Adrenal gland (tissue), 12 donors: ENCODE data around the gene ANP32E. TPM values are rescaled to one million over a fixed set of nuclear protein-coding genes. Genes with fewer than 3 reads are reported as not detected.
"Not testable (repeated sequence)": the region's sequence is repeated elsewhere in the genome, so short reads cannot be mapped to it uniquely, and the experiment has no call there.

Experiments used
- DNase-seq, 7 donors: peaks; one replicate each; pipeline ENCODE4 v3.0.0-alpha.2; 2019 to 2020
- H3K27ac ChIP-seq, 5 donors: fragments of 200-600 bp; sonication (generic) in 4 of 5; 1 replicate in 3 of 5; 2 replicates in 2 of 5; pipeline versions ENCODE4 v1.5.1 to v1.8.0; 2016 to 2020; ENCODE audit warnings: mild to moderate bottlenecking in 1 of 5
- H3K27me3 ChIP-seq: fragments of 200-600 bp; 2 replicates; pipeline ENCODE4 v1.8.0; 2021
- H3K36me3 ChIP-seq, 2 donors: fragments of 200-600 bp; replicated peaks in 1 of 2; 1 replicate in 1 of 2; 2 replicates in 1 of 2; pipeline versions ENCODE4 v1.5.1 to v1.8.0; 2018 to 2022
- H3K4me1 ChIP-seq, 2 donors: fragments of 200-600 bp; replicated peaks in 1 of 2; 1 replicate in 1 of 2; 2 replicates in 1 of 2; pipeline versions ENCODE4 v1.5.1 to v1.8.0; 2018 to 2021
- H3K4me3 ChIP-seq, 4 donors: fragments of 200-600 bp; sonication (generic) in 3 of 4; one replicate each; pipeline ENCODE4 v1.5.1; 2016 to 2018
- H3K9me3 ChIP-seq, 3 donors: fragments of 200-600 bp; sonication (generic) in 1 of 3; replicated peaks in 1 of 3; 1 replicate in 2 of 3; 2 replicates in 1 of 3; pipeline versions ENCODE4 v1.5.1 to v1.8.0; 2016 to 2021
- POLR2A ChIP-seq, 2 donors: fragments of 450-650 bp; IDR thresholded peaks; one replicate each; pipeline ENCODE4 v1.6.1; 2017; ENCODE audit warnings: antibody characterized with exemption in 2 of 2, mild to moderate bottlenecking in 2 of 2, moderate library complexity in 1 of 2
- WGBS, 4 donors: extraction: QIAGEN DNeasy Blood & Tissue Kit in 2 of 4; methylation state at CpG; one replicate each; pipeline versions ENCODE4 v1.1.5 to v1.1.7; 2013 to 2017; 5-methylcytosine and 5-hydroxymethylcytosine counted together
- intact Hi-C, 2 donors: fragments of 100-400 bp; cut with DNase I; formaldehyde crosslinking; loops; one replicate each; pipeline versions ENCODE4 v1.14.1 to v1.15.0; 2022 to 2023
- polyA plus RNA-seq, 3 donors: library from polyadenylated mRNA; stranded (reverse); fragments of 200-250 nt in 2 of 3; fragments of 350-450 nt in 1 of 3; fragmentation: Illumina TruSeq in 1 of 3; extraction: RNeasy Lipid Tissue Mini Kit (QIAGEN cat#74804) in 1 of 3; gene quantifications; one replicate each; pipeline ENCODE4 v1.2.3, GENCODE V29; 2013 to 2014
- total RNA-seq, 9 donors: library from RNA; depleted of rRNA in 4 of 9; stranded (reverse); fragments of >200 nt in 4 of 9; fragments of 120-200 nt in 1 of 9; fragmentation: NEBNext Ultra II Directional in 1 of 9; extraction: Animal tissue kit (Norgen Biotek cat#: 25700) in 1 of 9; gene quantifications; one replicate each; pipeline versions ENCODE4 v1.1.0 to v1.2.4, GENCODE V29; 2013 to 2023
- TF ChIP-seq, protein P1 (sequence below), 6 experiments: fragments of 450-650 bp in 4 of 6; fragments of 200-600 bp in 2 of 6; sonication (generic) in 1 of 6; IDR thresholded peaks; 1 replicate in 5 of 6; 2 replicates in 1 of 6; pipeline versions ENCODE4 v1.5.1 to v1.8.0; 2016 to 2021; ENCODE audit warnings: antibody characterized with exemption in 6 of 6, mild to moderate bottlenecking in 2 of 6, moderate library complexity in 1 of 6
- donor health status: healthy with polysubstance abuse.
- donor health status: Bipolar disorder and iron deficiency.
- donor health status: DM: yes; HTN: yes; CAD: no.
- donor health status: DM: no; HTN: no; CAD: no.
- donor health status: DM: no; HTN: no; CAD: no.
- donor health status: DM: yes; HTN: yes; CAD: no.

ANP32E gene
- total and polyA plus RNA-seq, 12 donors, result 13.2 to 81.9 (median 35.3) TPM

DNA sequence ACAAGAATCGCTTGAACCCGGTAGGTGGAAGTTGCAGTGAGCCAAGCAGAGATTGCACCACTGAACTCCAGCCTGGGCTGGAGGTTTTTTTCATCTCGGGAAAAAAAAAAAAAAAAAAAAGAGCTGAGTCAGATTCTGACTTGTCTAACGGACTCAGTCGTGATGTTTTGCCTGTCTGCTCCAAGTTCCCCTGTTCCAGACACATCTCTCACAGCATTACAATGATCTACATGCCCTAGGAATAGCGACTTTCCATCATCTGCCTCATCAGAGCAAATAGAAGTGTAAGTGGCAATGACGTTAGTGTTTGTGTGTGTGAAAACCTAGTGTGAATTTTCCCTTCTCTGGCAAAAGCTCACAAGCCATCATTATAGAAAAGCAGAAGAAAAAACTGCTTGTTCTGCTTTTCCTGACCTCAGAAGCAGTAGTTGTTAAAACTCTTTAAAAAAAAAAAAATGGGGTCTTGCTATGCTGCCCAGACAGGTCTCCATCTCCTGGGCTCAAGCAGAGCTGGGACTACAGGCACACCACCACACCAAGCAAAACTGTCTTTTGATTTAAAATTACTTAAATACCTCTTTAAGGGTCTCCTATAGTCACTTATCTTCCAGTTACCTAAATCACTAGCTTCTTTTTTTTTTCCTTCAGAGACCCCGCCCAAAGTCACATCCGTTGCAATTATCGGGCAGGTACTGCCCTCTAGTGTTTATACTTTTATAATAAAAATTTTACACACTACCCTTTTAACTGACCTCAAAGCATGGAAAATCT, 48.9 kb downstream of the ANP32E start:
- no peak for TF ChIP-seq POLR2A (IDR thresholded peaks at IDR 0.05)
- TF ChIP-seq, protein P1, sequence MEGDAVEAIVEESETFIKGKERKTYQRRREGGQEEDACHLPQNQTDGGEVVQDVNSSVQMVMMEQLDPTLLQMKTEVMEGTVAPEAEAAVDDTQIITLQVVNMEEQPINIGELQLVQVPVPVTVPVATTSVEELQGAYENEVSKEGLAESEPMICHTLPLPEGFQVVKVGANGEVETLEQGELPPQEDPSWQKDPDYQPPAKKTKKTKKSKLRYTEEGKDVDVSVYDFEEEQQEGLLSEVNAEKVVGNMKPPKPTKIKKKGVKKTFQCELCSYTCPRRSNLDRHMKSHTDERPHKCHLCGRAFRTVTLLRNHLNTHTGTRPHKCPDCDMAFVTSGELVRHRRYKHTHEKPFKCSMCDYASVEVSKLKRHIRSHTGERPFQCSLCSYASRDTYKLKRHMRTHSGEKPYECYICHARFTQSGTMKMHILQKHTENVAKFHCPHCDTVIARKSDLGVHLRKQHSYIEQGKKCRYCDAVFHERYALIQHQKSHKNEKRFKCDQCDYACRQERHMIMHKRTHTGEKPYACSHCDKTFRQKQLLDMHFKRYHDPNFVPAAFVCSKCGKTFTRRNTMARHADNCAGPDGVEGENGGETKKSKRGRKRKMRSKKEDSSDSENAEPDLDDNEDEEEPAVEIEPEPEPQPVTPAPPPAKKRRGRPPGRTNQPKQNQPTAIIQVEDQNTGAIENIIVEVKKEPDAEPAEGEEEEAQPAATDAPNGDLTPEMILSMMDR (IDR thresholded peaks at IDR 0.05), result peak; percentile 39 to 67 (median 54)
- peak overlapping the region in 1 of 4 donors; percentile 22 for H3K4me3 ChIP-seq
- intact Hi-C loops, result loop anchor here in 1 of 2 donors (10.0 kb wide), 1 partner anchor 222 kb away; no protein-coding TSS in a partner anchor
- no peaks in the 10 kb centered on the region for H3K36me3 ChIP-seq
- no peaks in the 10 kb centered on the region for H3K9me3 ChIP-seq
- peaks cover 0 to 11% of the 10 kb centered on the region in 2 donors for H3K4me1 ChIP-seq
- H3K27me3 ChIP-seq, result no peaks in the 10 kb centered on the region
- peak overlapping the region; percentile 32 to 69 (median 54) for H3K27ac ChIP-seq
- WGBS, 4 donors, result 13 to 22% (median 14%) methylated on average over 10 of the region's 10 CpGs
- DNase-seq, result peak in 5 of 7 donors; percentile 31 to 56 (median 43)

DNA sequence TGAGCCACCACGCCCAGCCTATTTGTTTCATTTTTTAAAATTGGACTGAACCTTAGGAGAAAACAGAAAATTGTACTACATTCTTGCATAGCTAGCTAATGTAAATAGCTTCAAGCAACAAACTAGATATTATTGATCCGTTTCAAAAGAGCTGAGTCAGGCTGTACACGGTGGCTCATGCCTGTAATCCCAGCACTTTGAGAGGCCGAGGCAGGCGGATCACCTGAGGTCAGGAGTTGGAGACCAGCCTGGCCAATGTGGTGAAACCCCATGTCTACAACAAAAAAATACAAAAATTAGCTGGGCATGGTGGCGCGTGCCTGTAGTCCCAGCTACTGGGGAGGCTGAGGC, 49.5 kb downstream of the ANP32E start:
- not testable (repeated sequence) for H3K36me3 ChIP-seq

DNA sequence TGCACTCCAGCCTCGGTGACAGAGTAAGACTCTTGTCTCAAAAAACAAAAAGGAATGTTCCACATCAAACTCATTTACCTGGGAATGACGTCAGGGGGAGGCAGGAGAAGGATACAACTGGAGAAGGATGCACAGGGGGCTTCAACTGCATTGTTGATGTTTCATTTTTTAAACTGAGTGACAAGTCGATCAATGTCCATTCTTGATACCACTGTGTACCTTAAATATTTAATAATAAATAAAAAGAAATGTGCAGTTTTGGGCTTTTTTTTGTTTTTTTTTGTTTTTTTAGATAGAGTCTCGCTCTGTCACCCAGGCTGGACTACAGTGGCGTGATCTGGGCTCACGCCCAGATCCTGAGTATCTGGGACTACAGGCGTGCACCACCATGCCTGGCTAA, 50.4 kb downstream of the ANP32E start:
- Histone ChIP-seq H3K27me3 (no peaks in the 10 kb centered on the region), H3K27ac (peak overlapping the region in 1 of 5 donors; percentile 69), H3K36me3 (no peaks in the 10 kb centered on the region), H3K9me3 (no peaks in the 10 kb centered on the region), H3K4me1 (peaks cover 0 to 11% of the 10 kb centered on the region in 2 donors), H3K4me3 (no peak overlapping the region)
- WGBS, 4 donors, result 86 to 96% (median 89%) methylated on average over 7 of the region's 7 CpGs
- no peak for TF ChIP-seq POLR2A (IDR thresholded peaks at IDR 0.05)
- TF ChIP-seq, protein P1 (IDR thresholded peaks at IDR 0.05), result no peak
- DNase-seq, result no peak
- intact Hi-C loops, result loop anchor here in 1 of 2 donors (10.0 kb wide), 1 partner anchor 221 kb away; no protein-coding TSS in a partner anchor

More for the DNA sequence above, 49.5 kb downstream of the ANP32E start:
- H3K27me3 ChIP-seq, DNase-seq, H3K9me3 ChIP-seq: not testable (repeated sequence)
- intact Hi-C loops, result loop anchor here in 1 of 2 donors (10.0 kb wide), 1 partner anchor 222 kb away; no protein-coding TSS in a partner anchor
- Histone ChIP-seq H3K27ac (peak overlapping the region; percentile 32 to 69 (median 54)), H3K4me3 (peak overlapping the region in 1 of 4 donors; percentile 22), H3K4me1 (peaks cover 0 to 11% of the 10 kb centered on the region in 2 donors)
- 74 to 81% (median 78%) methylated on average over 7 of the region's 7 CpGs for WGBS, 4 donors

DNA sequence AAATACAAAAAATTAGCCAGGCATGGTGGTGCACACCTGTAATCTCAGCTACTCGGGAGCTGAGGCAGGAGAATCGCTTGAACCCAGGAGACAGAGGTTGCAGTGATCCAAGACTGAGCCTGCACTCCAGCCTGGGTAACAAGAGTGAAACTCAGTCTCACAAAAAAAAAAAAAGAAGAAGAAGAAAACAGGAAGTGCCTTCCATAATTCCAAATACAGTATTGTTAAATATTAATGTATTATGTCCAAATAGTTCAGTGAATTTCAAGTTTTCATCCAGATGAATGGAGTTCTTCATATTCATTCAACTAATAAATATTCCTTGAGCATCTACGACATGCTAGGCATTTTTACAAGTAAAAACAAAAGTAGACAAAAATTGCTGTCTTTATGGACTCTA, 52.9 kb downstream of the ANP32E start:
- intact Hi-C loops, result loop anchor here in 1 of 2 donors (10.0 kb wide), 1 partner anchor 218 kb away; no protein-coding TSS in a partner anchor
- TF ChIP-seq POLR2A (IDR thresholded peaks at IDR 0.05), result no peak
- TF ChIP-seq, protein P1 (IDR thresholded peaks at IDR 0.05), result no peak
- Histone ChIP-seq H3K4me1 (peaks cover 0 to 11% of the 10 kb centered on the region in 2 donors), H3K27ac (peak overlapping the region in 1 of 5 donors; percentile 53), H3K4me3 (no peak overlapping the region), H3K27me3 (no peaks in the 10 kb centered on the region), H3K9me3 (no peaks in the 10 kb centered on the region), H3K36me3 (no peaks in the 10 kb centered on the region)
- 72 to 79% (median 73%) methylated on average over 3 of the region's 3 CpGs for WGBS, 4 donors
- DNase-seq, result no peak
